ENCODE data around the gene CAMK2D.

CAMK2D gene

GRCh38 chr4:113433536-113434246 lies 327.8 kb downstream of the CAMK2D start:
- DNase-seq (ENCODE audit: insufficient read length, low spot score) (no peak), FAIRE-seq (no peak)
- TF ChIP-seq PAX5 (IDR thresholded peaks at IDR 0.05; ENCODE audit: insufficient read depth, low read length, severe bottlenecking) (no peak), POU2F2 (IDR thresholded peaks at IDR 0.05; ENCODE audit: low read depth, low read length) (no peak), SPI1 (IDR thresholded peaks at IDR 0.05; ENCODE audit: low read depth, low read length) (no peak), TAF1 (IDR thresholded peaks at IDR 0.05; ENCODE audit: low read depth, low read length) (no peak), POLR2A (IDR thresholded peaks at IDR 0.05; ENCODE audit: low read depth, low read length) (no peak), POLR2AphosphoS5 (IDR thresholded peaks at IDR 0.05; ENCODE audit: low read depth, low read length) (no peak)

- FAIRE-seq (no peak), DNase-seq (ENCODE audit: insufficient read length, low spot score) (no peak)
- no peak for TF ChIP-seq POU2F2 (IDR thresholded peaks at IDR 0.05; ENCODE audit: low read depth, low read length)
- no peak for TF ChIP-seq POLR2AphosphoS5 (IDR thresholded peaks at IDR 0.05; ENCODE audit: low read depth, low read length)
- TF ChIP-seq TAF1 (IDR thresholded peaks at IDR 0.05; ENCODE audit: low read depth, low read length) = no peak
- no peak for TF ChIP-seq POLR2A (IDR thresholded peaks at IDR 0.05; ENCODE audit: low read depth, low read length)
- TF ChIP-seq SPI1 (IDR thresholded peaks at IDR 0.05; ENCODE audit: low read depth, low read length) = no peak
- no peak for TF ChIP-seq PAX5 (IDR thresholded peaks at IDR 0.05; ENCODE audit: insufficient read depth, low read length, severe bottlenecking)
These were observed 328.4 kb downstream of the CAMK2D start for GRCh38 chr4:113433116-113433515.

- TF ChIP-seq SPI1 (IDR thresholded peaks at IDR 0.05; ENCODE audit: low read depth, low read length) (no peak), POLR2AphosphoS5 (IDR thresholded peaks at IDR 0.05; ENCODE audit: low read depth, low read length) (no peak), POU2F2 (IDR thresholded peaks at IDR 0.05; ENCODE audit: low read depth, low read length) (no peak), POLR2A (IDR thresholded peaks at IDR 0.05; ENCODE audit: low read depth, low read length) (no peak), PAX5 (IDR thresholded peaks at IDR 0.05; ENCODE audit: insufficient read depth, low read length, severe bottlenecking) (no peak), TAF1 (IDR thresholded peaks at IDR 0.05; ENCODE audit: low read depth, low read length) (no peak)
- no peak for FAIRE-seq
- DNase-seq (ENCODE audit: insufficient read length, low spot score) = no peak
These were observed 337.9 kb downstream of the CAMK2D start for GRCh38 chr4:113423631-113424030.

GRCh38 chr4:113420938-113421337 lies 340.6 kb downstream of the CAMK2D start:
- no peak for FAIRE-seq
- DNase-seq (ENCODE audit: insufficient read length, low spot score) = no peak
- TF ChIP-seq PAX5 (IDR thresholded peaks at IDR 0.05; ENCODE audit: insufficient read depth, low read length, severe bottlenecking) (no peak), SPI1 (IDR thresholded peaks at IDR 0.05; ENCODE audit: low read depth, low read length) (no peak), POLR2A (IDR thresholded peaks at IDR 0.05; ENCODE audit: low read depth, low read length) (no peak)

GRCh38 chr4:113419631-113420030 lies 341.9 kb downstream of the CAMK2D start:
- DNase-seq (ENCODE audit: insufficient read length, low spot score) (no peak), FAIRE-seq (no peak)
- TF ChIP-seq POLR2AphosphoS5 (IDR thresholded peaks at IDR 0.05; ENCODE audit: low read depth, low read length) = no peak
- TF ChIP-seq TAF1 (IDR thresholded peaks at IDR 0.05; ENCODE audit: low read depth, low read length) = no peak
- no peak for TF ChIP-seq SPI1 (IDR thresholded peaks at IDR 0.05; ENCODE audit: low read depth, low read length)
- no peak for TF ChIP-seq POLR2A (IDR thresholded peaks at IDR 0.05; ENCODE audit: low read depth, low read length)
- TF ChIP-seq POU2F2 (IDR thresholded peaks at IDR 0.05; ENCODE audit: low read depth, low read length) = no peak
- TF ChIP-seq PAX5 (IDR thresholded peaks at IDR 0.05; ENCODE audit: insufficient read depth, low read length, severe bottlenecking) = no peak

- DNase-seq (ENCODE audit: insufficient read length, low spot score) = no peak
- TF ChIP-seq SPI1 (IDR thresholded peaks at IDR 0.05; ENCODE audit: low read depth, low read length) (no peak), TAF1 (IDR thresholded peaks at IDR 0.05; ENCODE audit: low read depth, low read length) (no peak), POU2F2 (IDR thresholded peaks at IDR 0.05; ENCODE audit: low read depth, low read length) (no peak), POLR2AphosphoS5 (IDR thresholded peaks at IDR 0.05; ENCODE audit: low read depth, low read length) (no peak), PAX5 (IDR thresholded peaks at IDR 0.05; ENCODE audit: insufficient read depth, low read length, severe bottlenecking) (no peak), POLR2A (IDR thresholded peaks at IDR 0.05; ENCODE audit: low read depth, low read length) (no peak)
- FAIRE-seq = no peak
These were observed 350.0 kb downstream of the CAMK2D start for GRCh38 chr4:113411496-113411938.

GRCh38 chr4:113410686-113411085 lies 350.9 kb downstream of the CAMK2D start:
- TF ChIP-seq PAX5 (IDR thresholded peaks at IDR 0.05; ENCODE audit: insufficient read depth, low read length, severe bottlenecking) (no peak), SPI1 (IDR thresholded peaks at IDR 0.05; ENCODE audit: low read depth, low read length) (no peak), POLR2AphosphoS5 (IDR thresholded peaks at IDR 0.05; ENCODE audit: low read depth, low read length) (no peak), TAF1 (IDR thresholded peaks at IDR 0.05; ENCODE audit: low read depth, low read length) (no peak), POU2F2 (IDR thresholded peaks at IDR 0.05; ENCODE audit: low read depth, low read length) (no peak), POLR2A (IDR thresholded peaks at IDR 0.05; ENCODE audit: low read depth, low read length) (no peak)
- no peak for FAIRE-seq
- no peak for DNase-seq (ENCODE audit: insufficient read length, low spot score)

GRCh38 chr4:113409181-113409580 lies 352.4 kb downstream of the CAMK2D start:
- TF ChIP-seq POLR2A (IDR thresholded peaks at IDR 0.05; ENCODE audit: low read depth, low read length) (no peak), POU2F2 (IDR thresholded peaks at IDR 0.05; ENCODE audit: low read depth, low read length) (no peak), PAX5 (IDR thresholded peaks at IDR 0.05; ENCODE audit: insufficient read depth, low read length, severe bottlenecking) (no peak)
- no peak for FAIRE-seq
- no peak for DNase-seq (ENCODE audit: insufficient read length, low spot score)

GRCh38 chr4:113407409-113407808 lies 354.1 kb downstream of the CAMK2D start:
- TF ChIP-seq SPI1 (IDR thresholded peaks at IDR 0.05; ENCODE audit: low read depth, low read length) (no peak), POLR2A (IDR thresholded peaks at IDR 0.05; ENCODE audit: low read depth, low read length) (no peak), PAX5 (IDR thresholded peaks at IDR 0.05; ENCODE audit: insufficient read depth, low read length, severe bottlenecking) (no peak), POU2F2 (IDR thresholded peaks at IDR 0.05; ENCODE audit: low read depth, low read length) (no peak), TAF1 (IDR thresholded peaks at IDR 0.05; ENCODE audit: low read depth, low read length) (no peak)
- FAIRE-seq = no peak
- no peak for DNase-seq (ENCODE audit: insufficient read length, low spot score)

- FAIRE-seq (no peak), DNase-seq (ENCODE audit: insufficient read length, low spot score) (no peak)
- TF ChIP-seq POLR2A (IDR thresholded peaks at IDR 0.05; ENCODE audit: low read depth, low read length) (no peak), POLR2AphosphoS5 (IDR thresholded peaks at IDR 0.05; ENCODE audit: low read depth, low read length) (no peak), SPI1 (IDR thresholded peaks at IDR 0.05; ENCODE audit: low read depth, low read length) (no peak), POU2F2 (IDR thresholded peaks at IDR 0.05; ENCODE audit: low read depth, low read length) (no peak), TAF1 (IDR thresholded peaks at IDR 0.05; ENCODE audit: low read depth, low read length) (no peak), PAX5 (IDR thresholded peaks at IDR 0.05; ENCODE audit: insufficient read depth, low read length, severe bottlenecking) (no peak)
These were observed 354.9 kb downstream of the CAMK2D start for GRCh38 chr4:113406723-113407016.
